HG03060 (cell line): ENCODE measurements around the gene PFAS.

ENCODE experiments used
- ATAC-seq: cut with Tn5 transposase; IDR thresholded peaks from one replicate; pipeline ENCODE4 v1.9.1; 2021; ENCODE audit warnings: low read depth, moderate number of reproducible peaks; ENCODE audit not compliant: unreplicated experiment

The PFAS gene

DNA sequence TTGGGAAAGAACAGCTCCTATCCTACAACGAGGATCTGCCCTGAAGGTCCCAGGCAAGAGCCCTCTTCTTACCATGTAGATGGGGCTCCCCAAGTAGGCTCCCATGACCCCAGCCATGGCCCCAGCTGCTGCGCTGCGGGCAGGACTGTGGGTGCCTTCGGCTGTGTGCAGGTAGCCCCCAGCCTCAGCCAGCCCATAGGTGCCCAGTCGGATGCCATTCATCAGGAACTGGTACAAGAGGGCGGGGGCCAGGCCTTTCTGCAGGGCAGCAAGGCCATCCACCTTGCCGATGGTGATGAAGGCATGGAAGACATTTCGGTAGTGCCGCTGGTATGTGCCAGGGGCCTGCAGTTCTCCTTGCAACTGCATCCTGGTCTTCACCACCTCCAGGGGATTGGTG lies 45.3 kb downstream of the PFAS start:
- ATAC-seq, result no peak

DNA sequence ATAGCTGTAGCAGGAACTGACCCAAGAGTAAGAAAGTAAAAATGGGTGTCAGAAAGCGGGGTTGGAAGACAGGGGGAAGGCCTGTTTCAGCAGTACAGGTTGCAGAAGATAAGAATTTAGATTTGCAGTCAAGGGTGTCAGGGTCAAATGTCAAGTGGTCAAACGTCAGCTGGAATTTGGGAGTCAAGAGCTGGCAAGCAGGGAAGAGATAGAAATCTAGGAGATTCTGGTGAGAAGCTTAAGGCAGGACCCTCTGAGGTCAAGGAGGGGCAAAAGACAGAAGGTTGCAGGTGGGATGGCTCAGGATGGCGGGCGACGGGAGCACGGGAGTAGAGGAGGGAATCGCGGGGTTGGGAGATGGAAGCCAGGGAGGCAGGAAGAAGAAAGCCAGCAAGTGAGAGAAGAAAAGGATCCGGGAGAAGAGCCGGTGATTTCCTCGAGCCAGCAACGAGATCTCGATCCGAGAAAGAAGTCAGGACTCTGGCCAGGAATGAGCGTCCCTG lies 45.8 kb downstream of the PFAS start:
- no peak for ATAC-seq

DNA sequence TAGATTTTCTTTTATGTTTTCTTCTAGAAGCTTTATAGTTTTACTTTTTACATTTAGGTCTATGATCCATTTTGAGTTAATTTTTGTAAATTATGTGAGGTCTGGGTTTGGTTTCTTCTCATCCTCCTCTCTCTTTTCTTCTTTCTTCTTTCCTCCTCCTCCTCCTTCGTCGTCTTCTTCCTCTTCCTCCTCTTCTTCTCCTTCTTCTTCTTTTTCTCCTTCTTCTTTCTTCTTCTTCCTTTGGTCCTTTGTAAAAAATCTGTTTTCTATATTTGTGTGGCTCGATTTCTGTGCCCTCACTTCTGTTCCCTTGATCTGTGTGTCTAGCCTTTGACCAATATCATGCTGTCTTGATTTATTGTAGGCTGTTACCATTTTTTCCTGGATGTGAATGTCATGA lies 51.1 kb downstream of the PFAS start:
- no peak for ATAC-seq

DNA sequence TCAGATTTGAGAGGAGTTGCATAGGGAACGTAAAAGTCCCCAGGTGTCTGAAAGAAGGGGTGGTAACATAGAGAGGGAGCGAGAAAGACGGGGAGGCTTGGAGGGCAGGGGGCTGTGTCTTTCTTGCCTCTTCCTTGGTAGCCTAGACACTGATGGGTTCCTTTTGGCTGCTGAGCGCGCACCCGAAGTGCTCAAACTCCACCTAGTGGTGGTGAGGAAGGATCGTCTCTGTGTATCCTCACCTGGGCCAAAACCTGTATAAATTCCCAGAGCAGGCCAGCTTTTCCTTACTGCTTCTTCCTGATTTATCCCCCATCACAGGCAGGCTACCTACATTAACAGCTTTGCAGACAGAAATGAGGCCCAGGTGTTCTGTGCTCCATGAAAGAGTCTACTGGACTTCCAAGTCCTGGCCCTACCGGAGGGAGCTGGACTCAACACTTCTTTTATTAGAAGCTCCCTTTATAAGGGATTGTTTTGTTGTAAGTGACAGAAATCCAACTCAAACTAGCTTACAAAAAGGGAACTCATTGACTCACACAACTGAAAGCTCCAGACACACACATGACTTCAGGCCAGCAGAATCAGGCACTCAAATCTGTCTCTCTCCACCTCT lies 51.6 kb downstream of the PFAS start:
- no peak for ATAC-seq

DNA sequence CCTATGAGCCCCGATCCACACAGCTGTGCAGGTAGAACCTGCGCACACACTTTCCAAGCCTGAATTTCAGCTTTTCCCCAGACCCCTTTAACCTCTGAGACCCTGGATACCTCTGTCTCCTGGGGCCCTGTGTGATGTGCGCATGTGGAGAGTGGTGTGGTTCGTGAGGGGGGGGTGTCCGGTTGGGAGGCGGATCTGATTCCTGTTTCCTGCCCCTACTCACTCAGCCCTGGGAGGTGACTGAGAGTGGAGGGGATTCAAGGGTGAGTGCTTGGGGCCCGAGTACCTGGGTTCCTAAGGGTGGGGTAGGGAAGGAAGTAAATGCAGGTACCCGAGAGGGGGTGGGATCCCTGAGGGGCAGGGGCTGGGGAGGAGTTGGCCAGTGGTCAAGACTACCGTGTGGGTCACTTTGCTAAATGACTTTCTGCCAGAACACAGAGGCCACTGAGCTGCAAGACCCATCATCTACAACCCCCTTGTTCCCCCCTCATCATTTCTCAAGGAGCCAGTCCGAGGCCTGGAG lies 61.6 kb downstream of the PFAS start:
- ATAC-seq, result no peak

DNA sequence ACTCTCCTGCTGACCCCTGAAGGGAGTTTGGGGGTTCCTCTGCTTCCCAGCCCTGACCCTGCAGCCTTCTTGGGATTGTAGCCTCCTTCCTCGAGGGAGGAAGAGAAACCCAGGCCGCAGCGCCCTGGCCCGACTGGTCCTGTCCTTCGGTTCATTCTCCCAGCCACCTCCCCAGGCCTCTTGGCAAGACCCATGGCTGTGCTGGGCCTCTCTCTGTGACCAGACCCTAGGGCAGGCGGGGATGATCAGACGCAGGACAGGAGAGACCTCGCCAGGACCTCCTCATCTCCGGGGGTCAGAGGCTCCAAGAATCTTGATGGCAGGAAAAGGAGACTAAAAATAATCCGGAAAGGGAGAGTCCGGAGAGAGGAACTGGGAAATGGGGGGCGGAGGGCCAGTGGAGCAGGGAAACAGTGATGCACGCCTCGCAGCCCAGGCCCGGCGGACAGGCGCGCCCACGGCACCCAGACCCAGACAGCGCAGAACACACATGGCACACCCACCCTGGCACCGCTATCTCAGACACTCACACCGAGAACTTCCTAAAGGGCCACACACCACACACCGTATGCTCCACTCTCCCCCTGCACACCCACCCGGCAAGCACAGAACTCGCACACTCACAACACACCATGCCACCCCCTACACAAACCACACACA lies 62.2 kb downstream of the PFAS start:
- no peak for ATAC-seq

DNA sequence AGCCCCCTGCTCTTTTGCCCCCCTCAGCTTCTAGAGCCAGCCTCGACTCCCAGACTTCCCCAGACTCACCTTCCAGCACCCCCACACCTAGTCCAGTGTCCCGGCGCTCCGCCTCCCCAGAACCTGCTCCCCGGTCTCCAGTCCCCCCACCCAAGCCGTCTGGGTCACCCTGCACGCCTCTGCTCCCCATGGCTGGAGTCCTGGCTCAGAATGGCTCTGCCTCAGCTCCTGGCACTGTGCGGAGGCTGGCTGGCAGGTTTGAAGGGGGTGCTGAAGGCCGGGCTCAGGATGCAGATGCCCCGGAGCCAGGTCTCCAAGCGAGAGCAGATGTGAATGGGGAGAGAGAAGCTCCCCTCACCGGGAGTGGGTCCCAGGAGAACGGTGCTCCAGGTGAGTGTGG lies 63.2 kb downstream of the PFAS start:
- ATAC-seq, result no peak

DNA sequence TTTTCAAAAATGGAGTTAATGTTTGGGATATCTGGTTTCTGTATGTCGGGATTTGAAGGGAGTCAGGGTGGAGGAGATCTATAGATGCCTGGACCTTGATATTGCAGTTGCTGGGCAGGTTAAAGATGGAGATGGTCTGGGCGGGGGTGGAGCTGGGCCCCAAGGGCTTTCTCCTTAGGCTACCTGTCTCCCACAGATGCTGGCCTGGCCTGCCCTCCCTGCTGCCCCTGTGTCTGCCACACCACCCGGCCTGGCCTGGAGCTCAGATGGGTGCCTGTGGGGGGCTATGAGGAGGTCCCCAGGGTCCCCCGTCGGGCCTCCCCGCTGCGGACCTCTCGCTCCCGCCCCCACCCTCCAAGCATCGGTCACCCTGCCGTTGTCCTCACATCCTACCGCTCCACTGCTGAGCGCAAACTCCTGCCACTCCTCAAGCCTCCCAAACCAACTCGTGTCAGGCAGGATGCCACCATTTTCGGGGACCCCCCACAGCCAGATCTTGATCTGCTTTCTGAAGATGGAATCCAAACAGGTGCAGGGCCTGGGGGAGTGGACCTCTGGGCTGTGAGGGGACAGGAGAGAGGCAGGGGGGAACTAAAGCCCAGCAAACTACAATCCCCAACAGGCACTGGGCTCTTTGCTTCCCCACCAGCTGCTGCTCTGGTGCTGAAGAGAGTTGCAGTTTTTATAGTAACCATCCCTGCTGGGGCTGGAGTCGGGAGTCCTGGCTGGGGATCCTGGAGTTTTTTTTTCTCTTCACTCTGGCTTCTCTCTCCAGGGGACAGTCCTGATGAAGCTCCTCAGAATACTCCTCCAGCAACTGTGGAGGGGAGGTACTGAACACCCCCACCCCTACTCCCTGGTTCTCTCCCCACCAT lies 63.9 kb downstream of the PFAS start:
- no peak for ATAC-seq

DNA sequence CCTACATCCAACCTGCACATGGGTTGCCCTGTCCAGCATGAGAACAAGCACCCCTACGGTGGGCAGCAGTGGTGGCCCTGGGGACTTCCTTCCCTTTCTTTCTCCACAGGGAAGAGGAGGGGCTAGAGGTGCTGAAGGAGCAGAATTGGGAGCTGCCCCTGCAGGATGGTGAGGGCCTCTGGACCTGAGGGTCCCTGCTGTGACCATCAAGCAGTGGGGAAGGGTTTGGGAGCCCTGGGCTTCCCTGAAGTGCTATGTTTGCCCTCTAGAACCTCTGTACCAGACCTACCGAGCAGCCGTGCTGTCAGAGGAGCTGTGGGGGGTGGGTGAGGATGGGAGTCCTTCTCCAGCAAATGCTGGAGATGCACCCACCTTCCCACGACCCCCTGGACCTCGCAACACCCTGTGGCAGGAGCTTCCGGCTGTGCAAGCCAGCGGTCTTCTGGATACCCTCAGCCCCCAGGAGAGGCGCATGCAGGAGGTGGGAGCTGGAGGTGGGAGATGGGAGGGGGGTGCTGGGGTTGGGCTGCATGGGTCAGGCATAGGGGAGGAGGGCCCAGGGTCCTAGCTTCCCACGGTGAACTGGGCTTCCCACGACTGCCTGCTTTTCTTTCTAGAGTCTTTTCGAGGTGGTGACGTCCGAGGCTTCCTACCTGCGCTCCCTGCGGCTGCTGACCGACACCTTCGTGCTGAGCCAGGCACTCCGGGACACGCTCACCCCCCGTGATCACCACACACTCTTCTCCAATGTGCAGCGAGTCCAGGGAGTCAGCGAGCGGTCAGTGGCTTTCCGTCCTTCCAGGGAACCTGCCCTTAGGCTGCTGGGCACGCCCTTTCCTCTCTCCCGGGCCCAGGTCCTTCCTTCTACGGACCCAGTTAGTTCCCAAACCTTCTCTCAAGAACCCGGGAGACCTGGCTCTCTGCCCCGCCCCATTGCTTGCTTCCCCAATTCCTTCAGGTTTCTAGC lies 66.0 kb downstream of the PFAS start:
- no peak for ATAC-seq

DNA sequence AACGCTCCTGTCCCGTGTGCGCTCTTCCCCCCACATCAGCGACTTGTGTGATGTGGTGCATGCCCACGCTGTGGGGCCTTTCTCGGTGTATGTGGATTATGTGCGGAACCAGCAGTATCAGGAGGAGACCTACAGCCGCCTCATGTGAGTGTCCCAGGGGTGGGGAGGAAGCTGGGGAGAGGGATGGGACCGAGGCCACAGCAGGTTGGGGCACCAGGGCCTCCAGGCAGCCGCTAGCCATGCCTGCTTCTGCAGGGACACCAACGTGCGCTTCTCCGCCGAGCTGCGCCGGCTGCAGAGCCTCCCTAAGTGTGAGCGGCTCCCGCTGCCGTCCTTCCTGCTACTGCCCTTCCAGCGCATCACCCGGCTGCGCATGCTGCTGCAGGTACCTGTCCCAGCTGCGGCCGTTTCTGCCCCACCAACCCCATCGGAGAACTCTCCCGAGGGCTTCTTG lies 66.7 kb downstream of the PFAS start:
- ATAC-seq, result no peak

DNA sequence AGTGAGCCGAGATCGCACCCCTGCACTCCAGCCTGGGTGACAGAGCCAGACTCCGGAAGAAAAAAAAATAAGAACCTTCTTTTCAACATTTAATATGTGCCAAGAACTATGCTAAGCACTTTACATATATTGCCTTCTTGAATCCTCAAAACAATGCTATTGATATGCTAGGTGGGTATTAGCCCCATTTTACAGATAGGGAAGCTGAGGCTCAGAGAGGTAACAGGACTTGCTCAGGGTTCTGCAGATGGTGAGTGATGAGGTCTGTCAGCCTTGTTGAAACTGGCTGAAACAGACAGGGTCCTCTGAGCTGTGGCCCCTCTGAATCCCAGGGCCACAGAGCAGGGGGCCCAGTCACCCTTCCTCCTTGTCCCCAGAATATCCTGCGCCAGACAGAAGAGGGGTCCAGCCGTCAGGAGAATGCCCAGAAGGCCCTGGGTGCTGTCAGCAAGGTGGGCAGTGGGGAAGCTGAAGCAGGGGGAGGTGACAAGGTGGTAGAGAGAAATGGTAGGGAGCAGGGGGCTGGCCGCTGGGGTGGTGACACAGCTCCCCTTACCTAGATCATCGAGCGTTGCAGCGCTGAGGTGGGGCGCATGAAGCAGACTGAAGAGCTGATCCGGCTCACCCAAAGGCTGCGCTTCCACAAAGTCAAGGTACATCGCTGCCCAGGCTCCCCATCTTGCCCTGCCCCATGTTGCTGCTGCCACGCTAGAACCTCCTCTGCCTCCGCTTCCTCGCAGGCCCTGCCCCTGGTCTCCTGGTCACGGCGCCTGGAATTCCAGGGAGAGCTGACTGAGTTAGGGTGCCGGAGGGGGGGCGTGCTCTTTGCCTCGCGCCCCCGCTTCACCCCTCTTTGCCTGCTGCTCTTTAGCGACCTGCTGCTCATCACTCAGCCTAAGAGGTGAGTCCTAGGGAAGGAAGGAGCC lies 69.2 kb downstream of the PFAS start:
- ATAC-seq, result no peak
